HepG2 (cell line): ENCODE measurements around the gene RUVBL1. TPM values are rescaled to one million over a fixed set of nuclear protein-coding genes. Genes with fewer than 3 reads are reported as not detected.
A peak's percentile ranks its signal among the peaks of the same experiment; 100 is the strongest.

ENCODE experiments used
- ATAC-seq: fragments of 200-7000 bp; cut with Tn5 transposase; 3 replicates; pipeline ENCODE4 v1.9.1; 2020; ENCODE audit warnings: mild to moderate bottlenecking, moderate library complexity
- BruUV-seq: library from RNA; stranded (reverse); fragments of 400-500 nt; replicated peaks from 2 replicates; lab custom pipeline; 2021; lab: Mats Ljungman, UMichigan
- CTCF ChIA-PET: fragments of 300-600 bp; formaldehyde crosslinking; extraction: SDS; loops from one replicate; lab custom pipeline; 2021; ENCODE audit warnings: low total read pairs, inconsistent platforms, low intra/inter-chr PET ratio; lab: Yijun Ruan, JAX
- POLR2A ChIA-PET: fragments of 350-600 bp; sonication (Branson Sonifier 250); formaldehyde crosslinking; loops from one replicate; lab custom pipeline; 2020; ENCODE audit warnings: antibody characterized with exemption, inconsistent platforms; lab: Yijun Ruan, JAX
- DNase-seq: peaks from one replicate; pipeline ENCODE4 v3.0.0-alpha.2; 2015; ENCODE audit warnings: low spot score
- FAIRE-seq: peaks from 3 replicates; lab custom pipeline; 2011; peaks lifted over from hg19 to GRCh38; lab: Jason Lieb, UNC
- H2AFZ ChIP-seq: one replicate; pipeline ENCODE4 v1.6.1; 2011; ENCODE audit warnings: low read length, inconsistent platforms
- H3K27ac ChIP-seq: fragments of 300-600 bp; 3 replicates; pipeline ENCODE4 v1.8.0; 2011; ENCODE audit warnings: mixed run types, mild to moderate bottlenecking, mixed read lengths, low read length, inconsistent platforms; ENCODE audit not compliant: insufficient read depth; ENCODE audit errors: extremely low read length
- H3K27me3 ChIP-seq, 2 experiments: fragments of 200-600 bp in 1 of 2; 2 replicates in 1 of 2; 3 replicates in 1 of 2; pipeline versions ENCODE4 v1.6.0 to v1.8.0; 2011; ENCODE audit warnings: low read length in 2 of 2, mild to moderate bottlenecking in 2 of 2, moderate library complexity in 2 of 2, inconsistent platforms in 1 of 2; ENCODE audit not compliant: insufficient read depth in 2 of 2, control insufficient read depth in 1 of 2
- H3K36me3 ChIP-seq, 2 experiments: fragments of 200-600 bp in 1 of 2; replicated peaks in 1 of 2; 2 replicates in 1 of 2; 3 replicates in 1 of 2; pipeline versions ENCODE4 v1.5.1 to v1.8.0; 2011; ENCODE audit warnings: low read length in 2 of 2, inconsistent platforms in 1 of 2; ENCODE audit not compliant: insufficient read depth in 2 of 2, control insufficient read depth in 1 of 2
- H3K4me1 ChIP-seq: 2 replicates; pipeline ENCODE4 v1.5.1; 2012; ENCODE audit warnings: low read length, inconsistent platforms; ENCODE audit not compliant: insufficient read depth
- H3K4me2 ChIP-seq: 2 replicates; pipeline ENCODE4 v1.6.0; 2011; ENCODE audit warnings: low read depth, low read length, inconsistent platforms
- H3K4me3 ChIP-seq, 3 experiments: fragments of 200-600 bp in 1 of 3; sonication (generic), shearing (Covaris generic) in 1 of 3; replicated peaks in 1 of 3; 2 replicates each; pipeline ENCODE4 v1.5.1; 2011 to 2016; ENCODE audit warnings: low read length in 3 of 3, inconsistent platforms in 2 of 3, low read depth in 2 of 3, mild to moderate bottlenecking in 2 of 3, control low read depth in 1 of 3, mixed read lengths in 1 of 3; ENCODE audit not compliant: insufficient read depth in 1 of 3
- H3K79me2 ChIP-seq: one replicate; pipeline ENCODE4 v1.6.1; 2011; ENCODE audit warnings: low read length, inconsistent platforms; ENCODE audit not compliant: insufficient read depth
- H3K9ac ChIP-seq: 2 replicates; pipeline ENCODE4 v1.6.0; 2011; ENCODE audit warnings: mild to moderate bottlenecking, low read depth, low read length, inconsistent platforms; ENCODE audit not compliant: insufficient read depth
- H3K9me3 ChIP-seq: 2 replicates; pipeline ENCODE4 v1.5.1; 2012; ENCODE audit warnings: mild to moderate bottlenecking, low read length
- H4K20me1 ChIP-seq: 2 replicates; pipeline ENCODE4 v1.6.0; 2011; ENCODE audit warnings: inconsistent platforms, mild to moderate bottlenecking, low read length, moderate library complexity; ENCODE audit not compliant: insufficient read depth
- CCAR2 ChIP-seq: fragments of 200-400 bp; formaldehyde crosslinking; optimal IDR thresholded peaks from 2 replicates; pipeline ENCODE3; 2018; ENCODE audit warnings: low read depth, mild to moderate bottlenecking, low read length, moderate library complexity
- ELF3 ChIP-seq: IDR thresholded peaks from 2 replicates; pipeline ENCODE4 v1.6.1; 2016; ENCODE audit warnings: missing genetic modification reagents, missing compliant biosample characterization
- FOXP1 ChIP-seq, 2 experiments: fragments of 450-650 bp in 1 of 2; IDR thresholded peaks; 2 replicates each; pipeline ENCODE4 v1.6.1; 2017 to 2018; ENCODE audit warnings: antibody characterized with exemption in 1 of 2
- POLR2AphosphoS5 ChIP-seq: IDR thresholded peaks from 2 replicates; pipeline ENCODE4 v1.6.1; 2012; ENCODE audit warnings: low read depth, low read length
- RARA ChIP-seq: IDR thresholded peaks from 2 replicates; pipeline ENCODE4 v1.6.1; 2016; ENCODE audit warnings: missing genetic modification reagents, missing compliant biosample characterization
- SKIL ChIP-seq: sonication (generic); formaldehyde crosslinking; IDR thresholded peaks from 2 replicates; pipeline ENCODE4 v1.8.0; 2022; ENCODE audit warnings: missing genetic modification reagents, mild to moderate bottlenecking, moderate library complexity, borderline replicate concordance
- SP5 ChIP-seq: IDR thresholded peaks from 2 replicates; pipeline ENCODE4 v1.6.1; 2016; ENCODE audit warnings: low read depth, borderline replicate concordance
- TAF15 ChIP-seq: fragments of 200-400 bp; formaldehyde crosslinking; IDR thresholded peaks from one replicate; pipeline ENCODE4 v1.6.1; 2018; ENCODE audit warnings: mild to moderate bottlenecking, low read depth, low read length; ENCODE audit not compliant: poor library complexity, severe bottlenecking
- TSC22D2 ChIP-seq: sonication (generic); formaldehyde crosslinking; IDR thresholded peaks from 2 replicates; pipeline ENCODE4 v1.5.1; 2020; ENCODE audit warnings: missing genetic modification reagents, mild to moderate bottlenecking, borderline replicate concordance
- ZBTB3 ChIP-seq: sonication (generic); formaldehyde crosslinking; IDR thresholded peaks from 2 replicates; pipeline ENCODE4 v1.4.0; 2020; ENCODE audit warnings: low read depth, mild to moderate bottlenecking, moderate library complexity, missing genetic modification reagents, borderline replicate concordance
- ZNF253 ChIP-seq: sonication (generic); formaldehyde crosslinking; IDR thresholded peaks from 2 replicates; pipeline ENCODE4 v1.8.0; 2022; ENCODE audit warnings: mild to moderate bottlenecking, missing genetic modification reagents, borderline replicate concordance
- ZNF292 ChIP-seq: sonication (generic); formaldehyde crosslinking; IDR thresholded peaks from 2 replicates; pipeline ENCODE4 v1.8.1; 2022; ENCODE audit warnings: mild to moderate bottlenecking, low read depth, missing genetic modification reagents, borderline replicate concordance
- ZNF33B ChIP-seq: sonication (generic); formaldehyde crosslinking; IDR thresholded peaks from 2 replicates; pipeline ENCODE4 v1.5.1; 2020; ENCODE audit warnings: mild to moderate bottlenecking, missing genetic modification reagents
- ZNF510 ChIP-seq: sonication (generic); formaldehyde crosslinking; IDR thresholded peaks from 2 replicates; pipeline ENCODE4 v1.4.0; 2020; ENCODE audit warnings: low read depth, mild to moderate bottlenecking, missing genetic modification reagents
- ZNF563 ChIP-seq: sonication (generic); formaldehyde crosslinking; IDR thresholded peaks from 2 replicates; pipeline ENCODE4 v1.8.0; 2022; ENCODE audit warnings: mild to moderate bottlenecking, moderate library complexity, missing genetic modification reagents
- ZNF577 ChIP-seq: sonication (generic); formaldehyde crosslinking; IDR thresholded peaks from 2 replicates; pipeline ENCODE4 v1.4.0; 2020; ENCODE audit warnings: mild to moderate bottlenecking, low read depth, missing genetic modification reagents, borderline replicate concordance
- ZNF816 ChIP-seq: sonication (generic); formaldehyde crosslinking; IDR thresholded peaks from 2 replicates; pipeline ENCODE4 v1.8.0; 2022; ENCODE audit warnings: missing genetic modification reagents, mild to moderate bottlenecking, borderline replicate concordance
- WGBS: methylation state at CpG from one replicate; pipeline ENCODE4 v1.1.6; 2017; ENCODE audit warnings: low lambda C conversion rate; 5-methylcytosine and 5-hydroxymethylcytosine counted together
- in situ Hi-C: cut with HindIII; loops from 2 replicates; pipeline ENCODE4 v1.10.0; 2017; ENCODE audit warnings: low pct_unique_long_range_greater_than_20kb; ENCODE audit not compliant: extremely low pct_ligation_motif_present
- intact Hi-C: fragments of 100-400 bp; cut with micrococcal nuclease; formaldehyde crosslinking; loops from one replicate; pipeline ENCODE4 v1.10.0; 2022; ENCODE audit not compliant: unreplicated experiment
- polyA plus RNA-seq, 8 experiments: library from polyadenylated mRNA; depleted of rRNA in 3 of 8; stranded (reverse) in 7 of 8; unstranded in 1 of 8; fragments of >200 nt; fragmentation: Illumina TruSeq in 4 of 8; extraction: Trizol in 4 of 8; gene quantifications; 2 replicates each; pipeline versions ENCODE4 v1.2.1 to v1.2.3, GENCODE V29; 2011 to 2016; ENCODE audit warnings: low read depth in 4 of 8, missing spikeins in 1 of 8, mixed read lengths in 1 of 8; ENCODE audit not compliant: insufficient read depth in 1 of 8
- total RNA-seq, 5 experiments: library from RNA; depleted of rRNA; stranded (reverse); fragments of >200 nt; fragmentation: Illumina TruSeq; extraction: Trizol; gene quantifications; 2 replicates each; pipeline ENCODE4 v1.2.3, GENCODE V29; 2016; ENCODE audit warnings: low read depth in 1 of 5
- TF ChIP-seq, protein P1 (sequence below): sonication (generic); formaldehyde crosslinking; IDR thresholded peaks from 2 replicates; pipeline ENCODE4 v1.5.0; 2020; ENCODE audit warnings: mild to moderate bottlenecking, low read depth, missing genetic modification reagents, borderline replicate concordance
- TF ChIP-seq, protein P2 (sequence below): sonication (generic); formaldehyde crosslinking; IDR thresholded peaks from 2 replicates; pipeline ENCODE4 v1.4.0; 2020; ENCODE audit warnings: missing genetic modification reagents

The RUVBL1 gene
- total and polyA plus RNA-seq, 2 of the 13 experiments (the other 11 are each of a cell fraction or from before 2014, with no cell fraction given) = 32.7 to 86.3 TPM

GRCh38 chr3:128051837-128052594 is 71.6 kb downstream of the RUVBL1 start, which contains the start of gene SEC61A1:
Gene SEC61A1 (plus strand): TSS chr3:128052437. CDS start chr3:128052553, 116 bp downstream.
- peak; percentile 23 for FAIRE-seq
- POLR2A ChIA-PET = interaction anchor here (0.5 to 1.8 kb wide), 3 partner anchors 13 to 71 kb away, joined by 3 to 6 read pairs (median 5); partner anchors contain the start of gene RUVBL1
- H3K79me2 ChIP-seq = peaks cover 54% of the 10 kb centered on the region
- TF ChIP-seq SKIL (CRISPR knock-in tag) (no peak), TAF15 (no peak), FOXP1 (IDR thresholded peaks at IDR 0.05) (no peak), FOXP1 (CRISPR knock-in tag; IDR thresholded peaks at IDR 0.05) (no peak), ZNF577 (no peak), ZNF510 (CRISPR knock-in tag) (no peak), SP5 (CRISPR knock-in tag) (no peak), ZNF563 (CRISPR knock-in tag) (no peak; the same call in 1 of the 2 replicates), ELF3 (CRISPR knock-in tag) (peak; percentile 44; the same call in 1 of the 2 replicates), ZNF292 (CRISPR knock-in tag) (peak; percentile 63; the same call in 1 of the 2 replicates), RARA (no peak; the same call in 1 of the 2 replicates), ZBTB3 (CRISPR knock-in tag) (no peak), POLR2AphosphoS5 (peak; percentile 81), ZNF816 (CRISPR knock-in tag) (0 out of 2 replicates have a peak, but pooled peaks have one; percentile 91), CCAR2 (no peak), TSC22D2 (CRISPR knock-in tag) (no peak; the same call in 1 of the 2 replicates), ZNF33B (CRISPR knock-in tag) (no peak), ZNF253 (CRISPR knock-in tag) (no peak)
- TF ChIP-seq, protein P1, sequence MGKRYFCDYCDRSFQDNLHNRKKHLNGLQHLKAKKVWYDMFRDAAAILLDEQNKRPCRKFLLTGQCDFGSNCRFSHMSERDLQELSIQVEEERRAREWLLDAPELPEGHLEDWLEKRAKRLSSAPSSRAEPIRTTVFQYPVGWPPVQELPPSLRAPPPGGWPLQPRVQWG (CRISPR knock-in tag) = no peak
- TF ChIP-seq, protein P2, sequence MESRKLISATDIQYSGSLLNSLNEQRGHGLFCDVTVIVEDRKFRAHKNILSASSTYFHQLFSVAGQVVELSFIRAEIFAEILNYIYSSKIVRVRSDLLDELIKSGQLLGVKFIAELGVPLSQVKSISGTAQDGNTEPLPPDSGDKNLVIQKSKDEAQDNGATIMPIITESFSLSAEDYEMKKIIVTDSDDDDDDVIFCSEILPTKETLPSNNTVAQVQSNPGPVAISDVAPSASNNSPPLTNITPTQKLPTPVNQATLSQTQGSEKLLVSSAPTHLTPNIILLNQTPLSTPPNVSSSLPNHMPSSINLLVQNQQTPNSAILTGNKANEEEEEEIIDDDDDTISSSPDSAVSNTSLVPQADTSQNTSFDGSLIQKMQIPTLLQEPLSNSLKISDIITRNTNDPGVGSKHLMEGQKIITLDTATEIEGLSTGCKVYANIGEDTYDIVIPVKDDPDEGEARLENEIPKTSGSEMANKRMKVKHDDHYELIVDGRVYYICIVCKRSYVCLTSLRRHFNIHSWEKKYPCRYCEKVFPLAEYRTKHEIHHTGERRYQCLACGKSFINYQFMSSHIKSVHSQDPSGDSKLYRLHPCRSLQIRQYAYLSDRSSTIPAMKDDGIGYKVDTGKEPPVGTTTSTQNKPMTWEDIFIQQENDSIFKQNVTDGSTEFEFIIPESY (CRISPR knock-in tag) = no peak

More at GRCh38 chr3:128051837-128052594, 71.6 kb downstream of the RUVBL1 start, which contains the start of gene SEC61A1:
- CTCF ChIA-PET = no interaction called here
- Histone ChIP-seq H3K9me3 (no peaks in the 10 kb centered on the region), H3K9ac (peak within 1 kb of the TSS; percentile 99), H3K27me3 (peaks cover 0 to 5% of the 10 kb centered on the region in 2 experiments; a peak in 1 of 5 replicates), H2AFZ (no peak within 1 kb of the TSS), H3K4me2 (peak within 1 kb of the TSS; percentile 96), H3K4me1 (peaks cover 37% of the 10 kb centered on the region), H3K4me3 (peak within 1 kb of the TSS; percentile 96 to 100 (median 98)), H3K36me3 (peaks cover 5 to 25% of the 10 kb centered on the region in 2 experiments), H3K27ac (peak within 1 kb of the TSS; percentile 93), H4K20me1 (peaks cover 24% of the 10 kb centered on the region)
- in situ Hi-C loops (no loop called here), intact Hi-C loops (loop anchor here (2.0 kb wide), 1 partner anchor 41 kb away; no protein-coding TSS in a partner anchor)
- WGBS = 0% methylated on average over 9 of the region's 90 CpGs
- DNase-seq (peak; percentile 86), ATAC-seq (peak; percentile 95)
- no TSS peak for BruUV-seq
